Endothelial cell of umbilical vein (primary cell): ENCODE results near the gene WBP2NL.

Source experiments
- CTCF ChIP-seq, 2 donors: IDR thresholded peaks; 1 replicate in 1 of 2; 2 replicates in 1 of 2; pipeline ENCODE4 v1.5.1; 2011; ENCODE audit warnings: low read length in 2 of 2, mild to moderate bottlenecking in 2 of 2, moderate library complexity in 2 of 2, control low read depth in 1 of 2, inconsistent platforms in 1 of 2, low read depth in 1 of 2; ENCODE audit not compliant: insufficient read depth in 1 of 2; ENCODE audit errors: extremely low read depth in 1 of 2
- FOS ChIP-seq: IDR thresholded peaks from 2 replicates; pipeline ENCODE4 v1.6.1; 2011; ENCODE audit warnings: mild to moderate bottlenecking, low read length, moderate library complexity, borderline replicate concordance; ENCODE audit not compliant: insufficient read depth
- MYC ChIP-seq: IDR thresholded peaks from one replicate; pipeline ENCODE4 v1.6.1; 2011; ENCODE audit warnings: mild to moderate bottlenecking, low read depth, low read length
- POLR2A ChIP-seq: IDR thresholded peaks from 2 replicates; pipeline ENCODE4 v1.6.1; 2012; ENCODE audit warnings: low read depth, mild to moderate bottlenecking, control low read depth, low read length
- POLR2AphosphoS5 ChIP-seq: IDR thresholded peaks from 2 replicates; pipeline ENCODE4 v1.6.1; 2012; ENCODE audit warnings: low read depth, mild to moderate bottlenecking, control low read depth, low read length, moderate library complexity; ENCODE audit not compliant: insufficient read depth

GRCh38 chr22:42035256-42035655 is 36.7 kb downstream of the WBP2NL start:
- no peak for TF ChIP-seq POLR2A
- no peak for TF ChIP-seq CTCF (IDR thresholded peaks at IDR 0.05; ENCODE audit: extremely low read depth in 1 of 2, insufficient read depth in 1 of 2, low read depth in 1 of 2, low read length in 2 of 2)
- no peak for TF ChIP-seq FOS
- no peak for TF ChIP-seq MYC
- no peak for TF ChIP-seq POLR2AphosphoS5
